Measurements from ENCODE around the gene POU6F1. TPM values are rescaled to one million over a fixed set of nuclear protein-coding genes. Genes with fewer than 3 reads are reported as not detected.

The POU6F1 gene
- total RNA-seq, 1 experiment from 2014 or later, result 5.3 TPM

DNA sequence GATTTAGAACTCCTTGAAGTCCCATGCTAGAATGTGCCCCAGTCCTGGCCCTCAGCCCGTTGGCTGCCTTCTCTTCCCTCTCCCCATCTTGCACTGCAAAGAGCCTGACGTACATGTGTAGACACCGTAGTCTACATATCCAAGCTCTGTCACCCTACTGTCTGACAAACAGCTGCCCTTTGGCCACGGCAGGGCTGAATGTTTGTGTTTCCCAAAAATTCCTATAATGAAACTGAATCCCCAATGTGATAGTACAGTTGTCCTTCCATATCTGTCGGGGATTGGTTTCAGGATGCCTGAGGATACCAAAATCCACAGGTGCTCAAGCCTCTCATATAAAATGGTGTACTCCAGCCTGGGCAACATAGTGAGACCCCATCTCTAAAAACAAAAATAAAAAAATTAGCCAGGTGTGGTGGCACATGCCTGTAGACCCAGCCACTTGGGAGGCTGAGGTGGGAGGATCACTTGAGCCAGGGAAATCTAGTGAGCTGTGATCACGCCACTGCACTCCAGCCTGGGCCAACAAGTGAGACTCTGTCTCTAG is 32.6 kb downstream of the POU6F1 start:
- H2AFZ ChIP-seq, result no peak overlapping the region
- intact Hi-C loops (cut with micrococcal nuclease; ENCODE audit: unreplicated experiment), result no loop called here
- no peak for DNase-seq
- no peak for TF ChIP-seq EZH2 (IDR thresholded peaks at IDR 0.05; ENCODE audit: low read depth)
- TF ChIP-seq, protein P1, sequence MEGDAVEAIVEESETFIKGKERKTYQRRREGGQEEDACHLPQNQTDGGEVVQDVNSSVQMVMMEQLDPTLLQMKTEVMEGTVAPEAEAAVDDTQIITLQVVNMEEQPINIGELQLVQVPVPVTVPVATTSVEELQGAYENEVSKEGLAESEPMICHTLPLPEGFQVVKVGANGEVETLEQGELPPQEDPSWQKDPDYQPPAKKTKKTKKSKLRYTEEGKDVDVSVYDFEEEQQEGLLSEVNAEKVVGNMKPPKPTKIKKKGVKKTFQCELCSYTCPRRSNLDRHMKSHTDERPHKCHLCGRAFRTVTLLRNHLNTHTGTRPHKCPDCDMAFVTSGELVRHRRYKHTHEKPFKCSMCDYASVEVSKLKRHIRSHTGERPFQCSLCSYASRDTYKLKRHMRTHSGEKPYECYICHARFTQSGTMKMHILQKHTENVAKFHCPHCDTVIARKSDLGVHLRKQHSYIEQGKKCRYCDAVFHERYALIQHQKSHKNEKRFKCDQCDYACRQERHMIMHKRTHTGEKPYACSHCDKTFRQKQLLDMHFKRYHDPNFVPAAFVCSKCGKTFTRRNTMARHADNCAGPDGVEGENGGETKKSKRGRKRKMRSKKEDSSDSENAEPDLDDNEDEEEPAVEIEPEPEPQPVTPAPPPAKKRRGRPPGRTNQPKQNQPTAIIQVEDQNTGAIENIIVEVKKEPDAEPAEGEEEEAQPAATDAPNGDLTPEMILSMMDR (conservative IDR thresholded peaks at IDR 0.05), result no peak
- no peak overlapping the region for H3K27ac ChIP-seq
- H3K4me1 ChIP-seq (replicated peaks; ENCODE audit: insufficient read depth), result no peaks in the 10 kb centered on the region
- POLR2A ChIA-PET (ENCODE audit: unreplicated experiment), result no interaction called here
- H4K20me1 ChIP-seq (ENCODE audit: insufficient read depth), result no peaks in the 10 kb centered on the region
- CTCF ChIA-PET, result no interaction called here
- H3K79me2 ChIP-seq (ENCODE audit: low read depth), result no peaks in the 10 kb centered on the region
- no peaks in the 10 kb centered on the region for H3K36me3 ChIP-seq (ENCODE audit: low read depth)
- no TSS peak for BruUV-seq (replicated peaks)
- no peaks in the 10 kb centered on the region for H3K9me3 ChIP-seq (ENCODE audit: insufficient read depth, low read depth)
- no peaks in the 10 kb centered on the region for H3F3A ChIP-seq (ENCODE audit: insufficient read depth, low read depth)
- H3K27me3 ChIP-seq (ENCODE audit: insufficient read depth, low read depth), result no peaks in the 10 kb centered on the region
- no peaks in the 10 kb centered on the region for H3K9me2 ChIP-seq (ENCODE audit: insufficient read depth)
- no peak overlapping the region for H3K4me3 ChIP-seq
- H3K4me2 ChIP-seq, result no peak overlapping the region

DNA sequence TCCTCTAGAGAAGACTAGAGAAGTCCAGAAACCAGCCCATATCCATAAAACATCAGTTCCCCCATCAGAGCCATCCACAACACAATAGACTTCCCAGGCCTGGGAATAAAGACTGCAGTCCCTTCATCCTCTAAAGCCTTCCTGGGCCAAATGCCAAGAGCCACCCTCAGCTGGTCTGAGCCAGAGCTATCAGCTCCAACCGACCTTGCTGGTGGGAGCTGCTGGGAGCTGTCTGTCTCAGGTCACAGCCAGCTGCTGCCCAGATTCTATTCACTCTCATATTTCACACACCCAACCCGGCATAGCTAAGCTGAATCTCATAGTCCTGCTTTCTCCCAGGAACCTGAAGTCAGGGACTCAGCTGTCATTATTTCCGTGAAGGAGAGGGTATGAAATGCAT is 34.0 kb downstream of the POU6F1 start:
- ChIA-PET POLR2A (ENCODE audit: unreplicated experiment) (interaction anchor here (0.6 kb wide), 2 partner anchors 22 to 156 kb away, joined by 3 to 5 read pairs; no protein-coding TSS in a partner anchor), CTCF (interaction anchor here (0.6 to 0.9 kb wide), 2 partner anchors 10 to 25 kb away, joined by 4 to 11 read pairs; no protein-coding TSS in a partner anchor)
- H3K79me2 ChIP-seq (ENCODE audit: low read depth), result no peaks in the 10 kb centered on the region
- H4K20me1 ChIP-seq (ENCODE audit: insufficient read depth), result no peaks in the 10 kb centered on the region
- no peaks in the 10 kb centered on the region for H3K36me3 ChIP-seq (ENCODE audit: low read depth)
- BruUV-seq (replicated peaks), result no TSS peak
- H3K4me3 ChIP-seq, result no peak overlapping the region
- no peak overlapping the region for H3K4me2 ChIP-seq
- H3K9me2 ChIP-seq (ENCODE audit: insufficient read depth), result no peaks in the 10 kb centered on the region
- DNase-seq, result peak in 1 of 2 experiments; percentile 15
- TF ChIP-seq EZH2 (IDR thresholded peaks at IDR 0.05; ENCODE audit: low read depth), result no peak
- no peaks in the 10 kb centered on the region for H3K27me3 ChIP-seq (ENCODE audit: insufficient read depth, low read depth)
- no peaks in the 10 kb centered on the region for H3F3A ChIP-seq (ENCODE audit: insufficient read depth, low read depth)
- intact Hi-C loops (cut with micrococcal nuclease; ENCODE audit: unreplicated experiment), result no loop called here
- no peaks in the 10 kb centered on the region for H3K4me1 ChIP-seq (replicated peaks; ENCODE audit: insufficient read depth)
- H3K9me3 ChIP-seq (ENCODE audit: insufficient read depth, low read depth), result no peaks in the 10 kb centered on the region
- no peak overlapping the region for H2AFZ ChIP-seq
- H3K27ac ChIP-seq, result no peak overlapping the region

DNA sequence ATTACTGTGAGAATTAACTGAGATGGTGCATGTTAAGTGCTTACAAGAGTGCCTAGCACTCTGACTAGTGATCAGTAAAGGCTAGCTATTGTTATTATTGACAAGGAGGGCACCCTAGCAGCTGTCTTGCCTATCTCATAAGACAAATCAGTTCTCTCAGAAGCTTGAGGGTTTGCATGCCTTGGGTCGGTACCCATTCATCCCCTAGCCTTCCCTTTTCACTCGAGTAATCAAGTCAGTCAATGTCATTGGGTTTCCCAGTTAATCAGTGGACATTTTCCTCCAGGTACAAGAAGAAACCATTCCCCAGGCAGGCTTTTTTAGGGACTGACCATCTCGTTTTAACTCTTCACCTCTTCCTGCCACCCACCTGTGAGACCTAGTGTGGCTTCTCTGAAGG is 34.5 kb downstream of the POU6F1 start:
- Histone ChIP-seq H3F3A (ENCODE audit: insufficient read depth, low read depth) (no peaks in the 10 kb centered on the region), H3K4me2 (no peak overlapping the region), H3K4me3 (no peak overlapping the region), H3K79me2 (ENCODE audit: low read depth) (no peaks in the 10 kb centered on the region), H3K9me2 (ENCODE audit: insufficient read depth) (no peaks in the 10 kb centered on the region), H3K27me3 (ENCODE audit: insufficient read depth, low read depth) (no peaks in the 10 kb centered on the region), H3K36me3 (ENCODE audit: low read depth) (no peaks in the 10 kb centered on the region), H3K4me1 (replicated peaks; ENCODE audit: insufficient read depth) (no peaks in the 10 kb centered on the region), H4K20me1 (ENCODE audit: insufficient read depth) (no peaks in the 10 kb centered on the region), H2AFZ (no peak overlapping the region), H3K9me3 (ENCODE audit: insufficient read depth, low read depth) (no peaks in the 10 kb centered on the region), H3K27ac (no peak overlapping the region)
- DNase-seq, result no peak
- POLR2A ChIA-PET (ENCODE audit: unreplicated experiment), result no interaction called here
- CTCF ChIA-PET, result no interaction called here
- TF ChIP-seq, protein P1 (conservative IDR thresholded peaks at IDR 0.05), result no peak
- no peak for TF ChIP-seq EZH2 (IDR thresholded peaks at IDR 0.05; ENCODE audit: low read depth)
- no TSS peak for BruUV-seq (replicated peaks)
- intact Hi-C loops (cut with micrococcal nuclease; ENCODE audit: unreplicated experiment), result no loop called here

DNA sequence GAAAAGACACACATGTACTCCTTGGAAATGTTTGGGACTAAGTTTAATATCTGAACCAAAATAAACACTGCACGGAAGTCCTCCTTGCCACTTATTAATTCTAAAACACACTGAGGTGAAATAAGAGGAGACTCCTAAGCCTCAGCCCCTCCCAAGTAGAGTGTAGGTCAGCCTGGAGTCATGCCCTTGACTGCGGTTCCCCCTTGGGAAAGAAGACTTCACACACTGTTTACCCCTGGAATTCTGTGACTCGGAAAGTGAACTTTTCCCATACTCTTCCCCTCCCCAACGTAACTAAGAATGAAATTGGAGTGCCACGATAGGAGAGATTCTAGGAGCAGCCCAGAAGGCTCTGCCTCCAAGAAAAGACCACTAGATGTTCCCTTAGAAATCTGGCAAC is 36.3 kb downstream of the POU6F1 start:
- no peaks in the 10 kb centered on the region for H3K36me3 ChIP-seq (ENCODE audit: low read depth)
- H3K4me2 ChIP-seq, result no peak overlapping the region
- H3K9me2 ChIP-seq (ENCODE audit: insufficient read depth), result no peaks in the 10 kb centered on the region
- H3K4me3 ChIP-seq, result no peak overlapping the region
- POLR2A ChIA-PET (ENCODE audit: unreplicated experiment), result no interaction called here
- no peaks in the 10 kb centered on the region for H3K27me3 ChIP-seq (ENCODE audit: insufficient read depth, low read depth)
- no peak for DNase-seq
- CTCF ChIA-PET, result no interaction called here
- no peak overlapping the region for H2AFZ ChIP-seq
- intact Hi-C loops (cut with micrococcal nuclease; ENCODE audit: unreplicated experiment), result no loop called here
- H3K4me1 ChIP-seq (replicated peaks; ENCODE audit: insufficient read depth), result no peaks in the 10 kb centered on the region
- no peaks in the 10 kb centered on the region for H3K79me2 ChIP-seq (ENCODE audit: low read depth)
- BruUV-seq (replicated peaks), result no TSS peak
- TF ChIP-seq, protein P1 (conservative IDR thresholded peaks at IDR 0.05), result no peak
- no peak for TF ChIP-seq EZH2 (IDR thresholded peaks at IDR 0.05; ENCODE audit: low read depth)
- no peaks in the 10 kb centered on the region for H3K9me3 ChIP-seq (ENCODE audit: insufficient read depth, low read depth)
- no peaks in the 10 kb centered on the region for H4K20me1 ChIP-seq (ENCODE audit: insufficient read depth)
- no peak overlapping the region for H3K27ac ChIP-seq
- H3F3A ChIP-seq (ENCODE audit: insufficient read depth, low read depth), result no peaks in the 10 kb centered on the region
